ENCODE measurements around the gene CAMTA1. TPM values are rescaled to one million over a fixed set of nuclear protein-coding genes. Genes with fewer than 3 reads are reported as not detected.

The CAMTA1 gene
- total RNA-seq, 1 experiment from 2014 or later, result 85.2 TPM

DNA sequence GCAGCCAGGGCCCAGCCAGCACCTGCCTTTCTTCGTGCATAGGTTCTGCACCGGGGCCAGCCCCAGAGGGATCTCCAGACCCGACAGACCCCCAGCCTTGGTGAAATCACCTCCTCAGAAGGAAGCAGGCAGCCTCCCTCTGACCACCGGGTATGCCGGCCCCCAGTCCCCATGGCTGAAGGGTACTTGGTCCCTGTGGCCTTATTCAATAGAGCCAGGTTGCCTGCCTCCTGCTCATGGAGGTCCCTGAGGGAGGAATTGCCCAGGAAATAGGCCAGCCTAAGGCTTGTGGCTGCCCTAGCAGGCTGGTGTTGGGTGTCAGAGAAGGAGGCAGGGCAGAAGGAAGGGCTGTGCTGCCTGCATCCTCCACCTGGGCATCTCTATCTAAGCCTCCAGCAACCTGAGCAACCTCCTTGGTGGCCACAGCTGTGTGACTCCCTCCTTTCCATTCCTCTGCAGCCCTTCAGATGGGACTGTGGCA is 647.7 kb downstream of the CAMTA1 start:
- Histone ChIP-seq H3K4me1 (ENCODE audit: insufficient read depth, low read length, poor library complexity, severe bottlenecking) (no peaks in the 10 kb centered on the region), H3K36me3 (ENCODE audit: insufficient read depth, low read length, poor library complexity, severe bottlenecking) (no peaks in the 10 kb centered on the region), H3K9me3 (ENCODE audit: low read depth, low read length, poor library complexity, severe bottlenecking) (no peaks in the 10 kb centered on the region), H3K27ac (ENCODE audit: low read depth, low read length, poor library complexity, severe bottlenecking) (no peak overlapping the region), H3K4me3 (ENCODE audit: low read depth, low read length, poor library complexity, severe bottlenecking) (no peak overlapping the region), H3K27me3 (replicated peaks; ENCODE audit: insufficient read depth, low read depth, low read length, poor library complexity) (no peaks in the 10 kb centered on the region)
- ChIA-PET POLR2A (ENCODE audit: low non-redundant PET) (no interaction called here), CTCF (no interaction called here)
- no peak for DNase-seq (ENCODE audit: low spot score)
- intact Hi-C loops (cut with micrococcal nuclease; ENCODE audit: unreplicated experiment), result no loop called here
- BruUV-seq (replicated peaks), result no TSS peak
- no peak for TF ChIP-seq EZH2 (IDR thresholded peaks at IDR 0.05; ENCODE audit: borderline replicate concordance, low read depth, low read length, poor library complexity, severe bottlenecking)
- TF ChIP-seq, protein P1, sequence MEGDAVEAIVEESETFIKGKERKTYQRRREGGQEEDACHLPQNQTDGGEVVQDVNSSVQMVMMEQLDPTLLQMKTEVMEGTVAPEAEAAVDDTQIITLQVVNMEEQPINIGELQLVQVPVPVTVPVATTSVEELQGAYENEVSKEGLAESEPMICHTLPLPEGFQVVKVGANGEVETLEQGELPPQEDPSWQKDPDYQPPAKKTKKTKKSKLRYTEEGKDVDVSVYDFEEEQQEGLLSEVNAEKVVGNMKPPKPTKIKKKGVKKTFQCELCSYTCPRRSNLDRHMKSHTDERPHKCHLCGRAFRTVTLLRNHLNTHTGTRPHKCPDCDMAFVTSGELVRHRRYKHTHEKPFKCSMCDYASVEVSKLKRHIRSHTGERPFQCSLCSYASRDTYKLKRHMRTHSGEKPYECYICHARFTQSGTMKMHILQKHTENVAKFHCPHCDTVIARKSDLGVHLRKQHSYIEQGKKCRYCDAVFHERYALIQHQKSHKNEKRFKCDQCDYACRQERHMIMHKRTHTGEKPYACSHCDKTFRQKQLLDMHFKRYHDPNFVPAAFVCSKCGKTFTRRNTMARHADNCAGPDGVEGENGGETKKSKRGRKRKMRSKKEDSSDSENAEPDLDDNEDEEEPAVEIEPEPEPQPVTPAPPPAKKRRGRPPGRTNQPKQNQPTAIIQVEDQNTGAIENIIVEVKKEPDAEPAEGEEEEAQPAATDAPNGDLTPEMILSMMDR (conservative IDR thresholded peaks at IDR 0.05; ENCODE audit: low read depth, low read length), result no peak

- no TSS peak for BruUV-seq (replicated peaks)
- CTCF ChIA-PET, result no interaction called here
- H3K4me1 ChIP-seq (ENCODE audit: insufficient read depth, low read length, poor library complexity, severe bottlenecking), result no peaks in the 10 kb centered on the region
- POLR2A ChIA-PET (ENCODE audit: low non-redundant PET), result no interaction called here
- no peak overlapping the region for H3K27ac ChIP-seq (ENCODE audit: low read depth, low read length, poor library complexity, severe bottlenecking)
- no peak for DNase-seq (ENCODE audit: low spot score)
- no peaks in the 10 kb centered on the region for H3K36me3 ChIP-seq (ENCODE audit: insufficient read depth, low read length, poor library complexity, severe bottlenecking)
- H3K4me3 ChIP-seq (ENCODE audit: low read depth, low read length, poor library complexity, severe bottlenecking), result no peak overlapping the region
- no peaks in the 10 kb centered on the region for H3K27me3 ChIP-seq (replicated peaks; ENCODE audit: insufficient read depth, low read depth, low read length, poor library complexity)
- no peak for TF ChIP-seq EZH2 (IDR thresholded peaks at IDR 0.05; ENCODE audit: borderline replicate concordance, low read depth, low read length, poor library complexity, severe bottlenecking)
- TF ChIP-seq, protein P1 (conservative IDR thresholded peaks at IDR 0.05; ENCODE audit: low read depth, low read length), result no peak
- intact Hi-C loops (cut with micrococcal nuclease; ENCODE audit: unreplicated experiment), result no loop called here
- H3K9me3 ChIP-seq (ENCODE audit: low read depth, low read length, poor library complexity, severe bottlenecking), result no peaks in the 10 kb centered on the region
These were observed 649.3 kb downstream of the CAMTA1 start for GRCh38 chr1:7434566-7434965.

GRCh38 chr1:7435276-7436055 is 650.2 kb downstream of the CAMTA1 start:
- intact Hi-C loops (cut with micrococcal nuclease; ENCODE audit: unreplicated experiment), result no loop called here
- ChIA-PET CTCF (interaction anchor here (0.6 kb wide), 1 partner anchor 19 kb away, joined by 5 read pairs; no protein-coding TSS in a partner anchor), POLR2A (ENCODE audit: low non-redundant PET) (no interaction called here)
- no peak overlapping the region for H3K4me3 ChIP-seq (ENCODE audit: low read depth, low read length, poor library complexity, severe bottlenecking)
- H3K27ac ChIP-seq (ENCODE audit: low read depth, low read length, poor library complexity, severe bottlenecking), result no peak overlapping the region
- no peaks in the 10 kb centered on the region for H3K27me3 ChIP-seq (replicated peaks; ENCODE audit: insufficient read depth, low read depth, low read length, poor library complexity)
- DNase-seq (ENCODE audit: low spot score), result no peak
- no peaks in the 10 kb centered on the region for H3K36me3 ChIP-seq (ENCODE audit: insufficient read depth, low read length, poor library complexity, severe bottlenecking)
- BruUV-seq (replicated peaks), result no TSS peak
- TF ChIP-seq EZH2 (IDR thresholded peaks at IDR 0.05; ENCODE audit: borderline replicate concordance, low read depth, low read length, poor library complexity, severe bottlenecking), result no peak
- TF ChIP-seq, protein P1 (conservative IDR thresholded peaks at IDR 0.05; ENCODE audit: low read depth, low read length), result no peak
- H3K4me1 ChIP-seq (ENCODE audit: insufficient read depth, low read length, poor library complexity, severe bottlenecking), result no peaks in the 10 kb centered on the region
- no peaks in the 10 kb centered on the region for H3K9me3 ChIP-seq (ENCODE audit: low read depth, low read length, poor library complexity, severe bottlenecking)

All from A673 (cell line).